T47D (cell line): ENCODE measurements around the gene FOXL2.

Experiments used
- DNase-seq, 2 experiments: peaks; one replicate each; pipeline versions ENCODE4 v3.0.0 to v3.0.0-alpha.2; 2011 to 2012; ENCODE audit warnings: low read depth in 1 of 2, low spot score in 1 of 2
- JUND ChIP-seq: IDR thresholded peaks from 2 replicates; pipeline ENCODE4 v1.6.1; 2012; ENCODE audit warnings: low read depth
- in situ Hi-C: cut with HindIII; loops from 2 replicates; pipeline ENCODE4 v1.10.0; 2016; ENCODE audit warnings: low sequenced_read_pairs, low pct_unique_long_range_greater_than_20kb

FOXL2 gene

DNA sequence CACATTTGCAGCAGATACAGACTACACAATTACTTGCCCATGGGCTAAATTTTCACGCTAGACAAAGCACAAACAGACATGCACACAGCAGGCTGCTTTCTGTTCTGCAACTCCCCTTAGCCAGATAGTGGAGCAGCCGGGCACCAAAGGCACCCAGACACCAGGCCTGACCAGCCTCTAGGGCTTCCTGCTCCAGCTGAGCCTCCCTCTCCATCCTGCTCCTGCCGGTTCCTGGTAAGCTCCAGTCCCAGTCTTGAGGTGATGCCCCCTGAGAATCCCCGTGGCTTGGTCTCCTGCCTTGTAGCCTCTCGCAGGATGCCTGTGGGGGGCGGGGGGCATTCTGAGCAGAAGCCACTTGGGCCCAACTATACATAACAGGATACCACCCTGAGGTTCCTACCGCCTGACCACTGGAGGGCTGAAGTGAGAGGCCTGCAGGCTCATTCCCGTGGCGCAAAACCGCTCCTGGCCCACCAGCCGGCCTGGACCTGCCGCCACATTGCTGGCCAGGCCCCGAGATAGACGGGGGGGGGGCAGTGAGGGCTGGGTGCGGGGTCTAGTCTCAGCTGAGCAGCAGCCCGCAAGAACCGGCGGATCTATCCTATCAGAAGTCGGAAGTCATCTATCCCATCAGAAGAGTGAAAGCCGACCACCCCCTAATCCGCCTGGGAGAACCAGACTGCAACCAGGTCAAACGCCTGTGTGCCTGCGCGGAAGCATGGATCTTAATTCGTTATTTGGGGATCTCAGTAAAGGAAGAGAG, 3.9 kb downstream of the FOXL2 start:
- DNase-seq: no peak
- no peak for TF ChIP-seq JUND
- in situ Hi-C loops: no loop called here

DNA sequence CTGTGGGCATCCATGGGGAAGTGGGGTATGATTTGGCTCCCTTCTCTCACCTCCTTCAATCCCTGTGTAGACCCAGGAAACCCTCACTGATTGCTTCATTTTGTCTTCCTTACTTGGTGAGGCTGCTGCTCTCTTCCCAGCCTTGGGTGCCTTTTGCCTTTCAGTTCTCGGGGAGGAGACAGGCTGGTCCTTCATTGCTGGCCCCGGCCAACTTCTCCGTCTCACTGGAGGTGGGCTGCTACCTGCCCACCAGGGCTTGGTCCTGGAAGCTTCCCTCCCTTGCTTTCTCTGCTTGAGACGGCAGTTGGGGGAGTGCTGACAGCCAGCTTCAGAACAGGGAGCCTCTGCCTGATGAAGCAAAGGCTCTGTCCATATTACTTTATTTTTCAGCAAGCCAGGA, 4.7 kb downstream of the FOXL2 start:
- no peak for TF ChIP-seq JUND
- in situ Hi-C loops: no loop called here
- DNase-seq: no peak

DNA sequence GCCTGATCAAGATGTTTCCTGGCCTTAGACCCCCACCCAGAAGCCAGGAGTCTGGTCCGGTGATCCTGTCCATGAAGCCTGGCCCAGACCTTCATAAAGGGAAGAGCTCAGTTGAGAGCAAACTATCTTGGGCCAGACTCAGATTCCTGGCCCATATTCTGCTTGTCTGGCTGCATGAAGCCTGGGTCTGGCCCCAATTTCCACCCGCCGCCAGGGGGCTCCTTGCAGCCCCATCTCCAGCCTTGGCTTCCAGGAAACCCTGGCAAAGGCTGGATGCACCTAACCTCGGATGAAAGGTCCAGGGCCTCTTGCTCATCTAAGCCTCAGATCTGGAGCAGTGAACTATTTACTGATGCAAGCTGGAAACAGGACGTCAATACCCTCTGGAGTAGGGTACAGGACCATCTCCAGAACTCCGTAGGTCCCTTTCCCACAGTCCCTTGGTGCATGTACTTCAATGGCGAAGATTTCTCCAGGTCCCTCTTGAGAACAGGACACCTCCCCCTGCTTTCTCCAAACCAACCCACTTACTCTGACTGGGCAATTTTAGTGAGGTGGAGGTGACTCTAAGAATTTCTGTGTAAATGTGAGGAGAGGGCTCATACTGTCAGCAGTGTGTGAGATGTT, 5.6 kb downstream of the FOXL2 start:
- TF ChIP-seq JUND: no peak
- in situ Hi-C loops: no loop called here
- peak; percentile 81 to 91 for DNase-seq

DNA sequence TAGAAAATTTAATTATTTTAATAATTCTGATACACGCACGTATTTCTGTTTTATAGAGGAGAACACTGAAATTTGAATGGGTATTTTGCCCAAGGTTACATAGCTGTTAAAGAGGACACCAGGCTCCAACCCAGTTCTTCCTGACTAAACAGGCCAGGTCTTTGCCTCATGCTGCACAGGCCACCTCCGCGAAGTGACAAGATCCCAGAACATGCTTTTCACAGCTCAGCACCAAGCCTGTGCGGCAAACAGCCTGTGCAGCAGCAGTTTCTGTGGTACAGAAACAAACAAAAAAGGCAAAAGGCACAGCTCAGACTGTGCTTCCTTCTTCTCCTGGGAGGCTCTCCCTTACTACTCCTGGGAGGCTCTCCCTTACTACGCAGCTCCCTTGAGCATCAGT, 6.5 kb downstream of the FOXL2 start:
- DNase-seq: no peak
- no peak for TF ChIP-seq JUND
- in situ Hi-C loops: no loop called here

DNA sequence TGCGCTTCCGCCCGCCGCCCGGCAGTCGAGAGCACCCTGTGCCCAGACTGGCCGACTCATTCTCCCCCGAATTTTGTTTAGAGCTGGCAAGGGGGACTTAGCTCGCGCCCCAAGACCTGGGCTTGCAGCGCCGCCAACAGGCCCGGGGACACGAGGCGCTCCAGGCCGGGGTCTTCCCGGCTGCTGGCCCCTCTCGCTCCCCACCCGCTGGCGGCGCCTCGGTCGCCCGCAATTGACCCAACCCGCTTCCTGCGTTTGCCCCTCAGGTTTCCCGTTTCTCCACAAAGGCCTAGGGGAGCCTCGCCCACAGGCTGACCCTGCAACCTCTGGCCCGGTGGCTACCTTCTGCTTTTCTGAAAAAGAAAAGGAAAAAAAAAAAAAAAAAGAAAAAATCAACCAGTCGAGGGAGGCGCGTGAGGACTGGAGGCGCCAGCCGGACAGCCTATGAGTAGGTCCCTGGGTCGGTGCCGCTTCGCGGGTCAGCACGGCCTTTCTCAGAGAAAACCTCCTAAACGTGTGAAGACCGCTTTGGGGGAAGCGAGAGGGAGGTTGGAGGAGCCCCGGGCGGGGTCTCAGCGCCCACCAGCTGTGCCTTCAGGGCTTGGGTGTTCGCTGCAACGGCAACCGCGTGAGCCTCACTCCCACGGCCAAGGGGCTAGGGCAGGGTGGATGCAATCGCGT, 7.2 kb downstream of the FOXL2 start:
- in situ Hi-C loops: no loop called here
- TF ChIP-seq JUND: no peak
- no peak for DNase-seq

DNA sequence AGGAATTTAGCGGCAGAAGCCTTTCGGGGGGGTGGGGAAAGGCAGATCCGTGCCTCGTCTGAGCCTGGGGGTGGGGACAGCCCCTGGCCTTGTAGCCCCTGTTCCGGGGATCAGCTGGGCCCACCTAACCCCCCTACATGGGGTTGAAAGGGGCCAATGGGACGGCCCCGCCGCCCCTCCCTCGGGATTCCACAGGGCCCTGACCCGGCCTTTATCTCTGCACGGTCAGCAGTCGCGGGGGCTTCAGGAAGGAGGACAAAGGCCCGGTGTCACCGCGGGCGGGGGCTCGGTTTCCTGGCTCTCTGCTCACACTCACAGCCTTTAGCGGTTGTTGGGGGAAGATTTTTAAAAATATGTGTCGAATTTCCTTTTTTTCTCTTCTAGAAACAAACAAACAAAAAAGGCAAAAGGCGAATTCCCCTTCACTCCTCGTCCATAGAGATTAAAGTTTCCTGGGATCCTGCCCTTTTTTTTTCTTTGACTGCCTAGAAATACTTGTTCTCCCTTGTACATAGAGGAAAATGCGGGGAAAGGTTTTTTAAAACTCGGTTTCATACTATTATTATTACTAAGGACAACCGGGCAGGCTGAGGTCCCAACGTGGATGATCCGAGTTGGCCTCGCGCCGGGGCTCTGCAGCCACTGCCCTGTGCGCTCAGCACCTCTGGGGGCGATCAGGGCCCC, 7.9 kb downstream of the FOXL2 start:
- no peak for TF ChIP-seq JUND
- in situ Hi-C loops: no loop called here
- DNase-seq: no peak

DNA sequence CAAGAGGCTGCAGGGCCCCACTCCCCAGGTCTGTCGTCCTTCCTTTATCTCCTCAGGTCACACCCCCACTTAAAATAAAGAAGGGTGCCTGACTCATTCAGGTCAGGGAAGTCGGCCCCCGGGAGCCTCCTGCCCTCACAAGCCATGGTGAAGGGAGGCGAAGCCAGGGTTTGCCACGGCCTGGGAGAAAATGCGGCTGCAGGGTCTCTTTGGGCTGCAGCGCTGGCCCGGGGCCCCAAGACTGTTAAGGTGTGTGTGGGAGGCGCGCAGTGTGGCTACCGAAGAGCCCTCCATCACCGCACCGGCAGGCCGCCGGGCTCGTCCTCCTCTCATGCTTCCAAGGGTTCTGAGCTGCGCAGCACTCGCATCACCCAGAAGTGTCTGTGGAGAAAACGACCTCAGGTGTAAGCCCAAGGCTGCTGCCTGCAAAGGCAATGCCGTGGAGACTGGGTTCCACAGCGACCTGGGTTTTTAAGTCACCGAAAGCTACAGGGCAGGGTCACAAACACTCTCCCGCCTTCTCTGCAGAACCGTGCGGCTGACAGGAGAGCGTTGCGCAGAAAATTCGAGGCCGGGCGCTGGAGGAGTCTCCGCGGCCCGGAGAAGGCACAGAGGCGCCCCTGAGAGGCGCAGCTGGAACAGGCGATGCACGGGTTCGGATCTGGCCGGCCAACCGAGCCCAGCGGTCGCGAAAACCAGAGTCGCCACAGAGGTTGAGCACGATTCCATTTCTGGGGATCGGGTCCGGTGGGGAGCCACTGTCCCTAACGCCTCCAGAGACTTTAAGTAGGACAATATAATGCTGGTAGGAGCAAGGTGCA, 8.7 kb downstream of the FOXL2 start:
- DNase-seq: no peak
- in situ Hi-C loops: no loop called here
- TF ChIP-seq JUND: no peak

DNA sequence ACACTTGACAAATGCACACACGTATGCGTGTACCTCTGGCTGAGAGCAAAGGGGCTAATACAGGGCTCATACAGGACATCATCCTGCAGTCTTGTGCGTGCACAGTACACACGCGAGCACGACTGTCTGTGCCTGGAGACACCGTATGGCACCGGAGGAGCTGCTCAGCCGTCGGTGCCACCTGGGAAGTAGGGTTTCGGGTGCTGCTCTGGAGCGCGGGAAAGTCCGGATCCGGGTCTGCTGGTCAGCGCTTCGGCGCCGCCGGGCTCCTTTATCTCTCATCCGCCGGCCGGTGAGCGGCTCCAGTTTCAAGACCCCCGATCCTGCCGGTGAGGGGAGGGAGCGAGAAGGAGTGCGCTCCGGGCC, 9.3 kb downstream of the FOXL2 start:
- DNase-seq: no peak
- in situ Hi-C loops: no loop called here
- TF ChIP-seq JUND: no peak

DNA sequence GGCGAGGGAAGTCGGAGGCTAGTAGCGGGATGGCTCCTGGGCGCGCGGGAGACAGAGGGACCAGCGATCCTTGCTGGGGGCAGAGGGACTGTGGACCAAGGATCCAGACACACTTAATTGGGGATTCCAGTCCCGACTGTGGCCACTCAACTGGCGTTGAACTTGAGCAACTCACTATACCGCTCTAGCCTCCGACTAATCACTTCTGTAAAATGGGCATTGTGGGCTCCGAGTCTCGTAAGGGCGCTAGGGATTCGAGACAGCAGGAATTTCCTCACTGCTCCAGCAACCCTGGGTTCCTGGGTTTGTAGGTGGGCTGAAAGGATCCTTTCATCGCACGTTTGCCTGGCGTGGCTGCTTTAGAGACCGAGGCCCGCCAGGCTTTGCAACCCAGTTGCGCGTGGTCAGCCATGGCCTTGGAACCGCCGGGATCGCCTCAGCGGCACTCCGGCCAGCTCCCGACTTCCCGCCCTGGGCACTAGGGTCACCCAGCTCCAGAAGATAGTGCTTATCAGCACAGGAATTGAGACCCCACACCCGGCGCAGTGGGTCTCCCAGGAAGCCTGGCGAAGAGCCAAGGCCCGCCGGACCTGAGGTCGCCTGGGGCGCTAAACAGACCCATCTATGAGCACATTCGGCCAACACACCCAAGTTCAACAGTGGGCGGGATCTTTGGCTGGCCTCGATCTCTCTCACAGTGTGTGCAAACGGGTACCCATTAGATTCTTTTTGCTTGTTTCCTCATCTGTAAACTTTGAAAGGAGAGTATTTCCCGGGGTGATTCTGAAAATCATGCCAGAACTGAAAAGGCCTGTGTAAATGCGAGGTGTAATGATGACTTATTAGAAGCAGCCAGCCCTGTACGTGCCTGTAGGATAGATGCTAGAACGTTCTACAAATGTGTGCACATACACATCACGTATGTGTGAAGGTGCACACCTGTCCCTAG, 9.9 kb downstream of the FOXL2 start:
- TF ChIP-seq JUND: no peak
- in situ Hi-C loops: no loop called here
- DNase-seq: no peak

DNA sequence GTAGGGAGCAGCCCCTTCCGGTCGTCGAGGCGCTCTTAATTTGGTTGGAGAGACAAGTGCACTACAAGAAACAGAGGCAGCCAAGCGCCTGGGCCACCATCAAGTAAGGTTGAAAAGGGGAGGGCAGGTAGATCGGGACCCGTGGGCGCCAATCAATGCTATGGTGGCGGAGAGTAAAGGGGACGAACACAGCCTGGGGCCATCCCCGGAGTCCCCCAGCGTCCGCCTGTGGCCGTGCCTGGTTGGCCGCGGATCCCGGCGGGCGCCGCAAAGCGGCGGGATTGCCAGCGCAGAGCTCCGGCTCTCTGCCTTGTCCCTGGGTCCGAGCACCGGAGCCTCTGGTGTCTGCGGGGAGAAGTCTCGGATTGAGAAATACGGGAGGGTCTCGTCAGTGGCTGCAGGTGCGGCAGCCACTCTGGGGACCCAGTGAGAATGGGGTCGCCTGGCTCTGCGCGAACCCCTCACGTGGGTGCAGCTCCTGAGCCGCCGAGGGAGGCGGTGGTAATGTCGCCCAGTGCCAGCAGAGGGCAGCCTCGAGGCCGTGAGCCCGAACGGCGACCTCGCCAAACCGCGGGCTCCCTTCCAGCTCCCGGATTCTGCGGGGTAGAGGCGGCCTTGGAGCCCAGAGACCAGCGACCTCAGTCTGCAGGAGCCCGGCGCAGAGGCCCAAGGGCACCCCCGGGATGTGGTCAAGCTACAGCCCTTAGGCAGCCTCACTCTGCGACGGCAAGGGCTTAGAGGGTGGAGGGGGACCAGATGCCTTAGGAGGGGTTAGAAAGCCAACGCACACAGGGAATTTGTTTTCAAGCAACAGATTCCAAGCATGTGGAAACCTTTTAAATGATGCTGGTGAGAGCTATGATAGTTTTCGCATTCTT, 10.8 kb downstream of the FOXL2 start:
- DNase-seq: peak; percentile 78 to 98
- in situ Hi-C loops: no loop called here
- TF ChIP-seq JUND: no peak
